ENCODE results near the gene ASB6.

The ASB6 gene

DNA sequence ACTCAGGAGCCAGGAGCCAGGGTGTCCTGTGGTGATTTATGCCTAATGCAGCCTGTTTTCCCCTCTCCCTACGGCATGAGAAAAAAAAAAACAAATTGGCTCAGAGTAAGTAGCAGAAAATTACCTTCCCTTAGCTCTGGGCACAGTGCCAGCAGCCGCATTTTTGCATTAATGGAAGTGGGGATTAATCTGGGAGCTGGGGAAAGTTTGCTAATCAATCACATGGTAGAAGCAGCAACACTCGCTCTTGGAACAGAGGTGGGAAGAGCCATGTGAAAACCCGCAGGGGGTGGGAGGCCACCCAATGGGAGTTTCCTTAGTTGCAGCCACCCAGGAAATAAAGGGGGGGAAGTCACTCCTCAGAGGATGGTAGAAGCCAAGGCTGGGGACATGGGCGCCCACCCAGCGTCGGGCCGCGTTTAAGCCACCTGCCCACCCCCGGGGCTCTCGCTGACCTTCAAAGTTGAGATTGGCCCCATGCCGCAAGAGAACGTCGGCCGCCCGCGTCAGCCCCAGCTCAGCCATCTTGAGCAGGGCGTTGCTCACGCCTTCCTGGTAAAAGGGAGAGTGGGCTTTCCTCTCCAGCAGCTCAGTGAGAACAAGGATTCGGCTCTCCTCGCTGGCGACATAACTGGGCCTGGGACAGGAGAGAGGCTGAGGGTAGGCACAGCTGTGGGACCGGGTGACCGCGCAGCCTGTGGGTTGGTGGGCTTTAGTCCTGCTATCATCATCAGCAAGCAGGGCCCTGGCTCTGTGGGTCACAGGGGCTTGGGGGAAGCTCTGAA lies 1.7 kb downstream of the ASB6 start:
- DNase-seq (no peak), ATAC-seq (ENCODE audit: insufficient read depth, low read depth) (no peak)
- Histone ChIP-seq H3K36me3 (ENCODE audit: insufficient read depth, low read length) (peaks cover 39% of the 10 kb centered on the region), H2AFZ (ENCODE audit: low read depth, low read length) (no peak overlapping the region), H3K4me1 (ENCODE audit: insufficient read depth, low read length) (peaks cover 32% of the 10 kb centered on the region), H3K27me3 (ENCODE audit: insufficient read depth, low read length, poor library complexity) (no peaks in the 10 kb centered on the region), H3K27ac (ENCODE audit: low read length) (no peak overlapping the region; the same call in 1 of the 2 replicates), H4K20me1 (ENCODE audit: insufficient read depth, low read length) (peaks cover 51% of the 10 kb centered on the region), H3K79me2 (ENCODE audit: insufficient read depth, low read length) (peaks cover 33% of the 10 kb centered on the region), H3K4me2 (ENCODE audit: insufficient read depth, low read length) (peak overlapping the region; percentile 97), H3K9me3 (ENCODE audit: insufficient read depth, low read length, severe bottlenecking) (no peaks in the 10 kb centered on the region), H3K4me3 (ENCODE audit: low read depth in 1 of 2, low read length in 2 of 2) (peak overlapping the region; percentile 98 to 99; a peak in 3 of 4 replicates), H3K9ac (ENCODE audit: low read depth, low read length) (peak overlapping the region; percentile 85)
- TF ChIP-seq, protein P1, sequence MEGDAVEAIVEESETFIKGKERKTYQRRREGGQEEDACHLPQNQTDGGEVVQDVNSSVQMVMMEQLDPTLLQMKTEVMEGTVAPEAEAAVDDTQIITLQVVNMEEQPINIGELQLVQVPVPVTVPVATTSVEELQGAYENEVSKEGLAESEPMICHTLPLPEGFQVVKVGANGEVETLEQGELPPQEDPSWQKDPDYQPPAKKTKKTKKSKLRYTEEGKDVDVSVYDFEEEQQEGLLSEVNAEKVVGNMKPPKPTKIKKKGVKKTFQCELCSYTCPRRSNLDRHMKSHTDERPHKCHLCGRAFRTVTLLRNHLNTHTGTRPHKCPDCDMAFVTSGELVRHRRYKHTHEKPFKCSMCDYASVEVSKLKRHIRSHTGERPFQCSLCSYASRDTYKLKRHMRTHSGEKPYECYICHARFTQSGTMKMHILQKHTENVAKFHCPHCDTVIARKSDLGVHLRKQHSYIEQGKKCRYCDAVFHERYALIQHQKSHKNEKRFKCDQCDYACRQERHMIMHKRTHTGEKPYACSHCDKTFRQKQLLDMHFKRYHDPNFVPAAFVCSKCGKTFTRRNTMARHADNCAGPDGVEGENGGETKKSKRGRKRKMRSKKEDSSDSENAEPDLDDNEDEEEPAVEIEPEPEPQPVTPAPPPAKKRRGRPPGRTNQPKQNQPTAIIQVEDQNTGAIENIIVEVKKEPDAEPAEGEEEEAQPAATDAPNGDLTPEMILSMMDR (IDR thresholded peaks at IDR 0.05; ENCODE audit: borderline replicate concordance, extremely low read depth, low read length, poor library complexity, severe bottlenecking): no peak
- TF ChIP-seq EZH2 (IDR thresholded peaks at IDR 0.05; ENCODE audit: borderline replicate concordance, low read depth, low read length, severe bottlenecking): no peak

DNA sequence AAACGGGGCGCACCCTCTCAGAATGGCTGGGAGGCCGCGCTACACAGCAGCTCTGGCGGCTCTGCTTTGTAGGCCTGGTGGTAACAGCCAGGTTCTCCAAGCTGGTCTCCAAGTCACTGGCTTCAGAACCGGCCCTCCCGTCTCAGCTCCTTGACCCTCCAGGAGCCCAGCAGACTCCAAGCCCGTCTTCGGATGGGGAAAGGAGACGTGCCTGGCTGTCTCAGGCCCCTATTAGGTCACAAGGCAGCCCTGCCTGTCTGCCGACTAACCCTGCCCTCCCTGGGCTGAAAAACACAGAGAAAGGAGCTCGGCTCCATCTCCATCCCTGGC lies 2.2 kb downstream of the ASB6 start:
- peak overlapping the region; percentile 97; the same call in 1 of the 2 replicates for H3K4me2 ChIP-seq (ENCODE audit: insufficient read depth, low read length)
- no peak for DNase-seq
- H4K20me1 ChIP-seq (ENCODE audit: insufficient read depth, low read length): peaks cover 56% of the 10 kb centered on the region
- no peak overlapping the region for H3K27ac ChIP-seq (ENCODE audit: low read length)
- H3K79me2 ChIP-seq (ENCODE audit: insufficient read depth, low read length): peaks cover 34% of the 10 kb centered on the region
- no peak for TF ChIP-seq EZH2 (IDR thresholded peaks at IDR 0.05; ENCODE audit: borderline replicate concordance, low read depth, low read length, severe bottlenecking)
- TF ChIP-seq, protein P1 (IDR thresholded peaks at IDR 0.05; ENCODE audit: borderline replicate concordance, extremely low read depth, low read length, poor library complexity, severe bottlenecking): no peak
- no peak overlapping the region for H3K9ac ChIP-seq (ENCODE audit: low read depth, low read length)
- no peaks in the 10 kb centered on the region for H3K27me3 ChIP-seq (ENCODE audit: insufficient read depth, low read length, poor library complexity)
- H3K9me3 ChIP-seq (ENCODE audit: insufficient read depth, low read length, severe bottlenecking): no peaks in the 10 kb centered on the region
- no peak overlapping the region for H2AFZ ChIP-seq (ENCODE audit: low read depth, low read length)
- no peak for ATAC-seq (ENCODE audit: insufficient read depth, low read depth)
- H3K36me3 ChIP-seq (ENCODE audit: insufficient read depth, low read length): peaks cover 45% of the 10 kb centered on the region
- peaks cover 32% of the 10 kb centered on the region for H3K4me1 ChIP-seq (ENCODE audit: insufficient read depth, low read length)
- peak overlapping the region in 1 of 2 experiments; percentile 99; a peak in 1 of 4 replicates for H3K4me3 ChIP-seq (ENCODE audit: low read depth in 1 of 2, low read length in 2 of 2)

DNA sequence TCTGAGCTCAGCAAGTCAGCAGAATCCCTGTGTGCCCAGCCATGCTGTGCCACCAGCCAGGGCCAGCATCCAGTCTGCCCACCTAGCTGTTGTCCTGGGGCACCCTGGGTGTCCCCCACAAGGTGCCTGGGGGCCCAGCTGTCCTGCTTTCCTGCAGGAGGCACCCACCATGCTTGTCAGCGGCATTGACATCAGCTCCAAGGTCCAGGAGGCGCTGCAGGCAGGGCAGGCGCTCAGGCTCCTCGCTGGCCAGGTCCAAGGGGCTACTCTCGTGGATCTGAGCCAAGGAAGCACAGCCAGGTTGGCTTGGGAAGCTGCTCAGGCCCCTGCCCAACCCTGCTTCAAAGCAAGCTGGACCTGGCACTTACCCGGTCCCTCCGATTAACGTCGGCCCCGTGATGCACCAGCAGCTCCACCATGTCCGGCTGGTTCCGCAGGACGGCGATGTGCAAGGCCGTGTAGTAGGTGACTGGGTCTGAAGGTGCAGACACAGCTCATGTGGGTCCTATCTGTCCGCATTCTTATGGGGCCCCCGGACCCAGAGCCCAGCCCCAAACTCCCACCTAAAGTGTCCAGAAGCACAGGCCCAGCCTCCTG lies 2.8 kb downstream of the ASB6 start:
- no peaks in the 10 kb centered on the region for H3K27me3 ChIP-seq (ENCODE audit: insufficient read depth, low read length, poor library complexity)
- peaks cover 38% of the 10 kb centered on the region for H3K79me2 ChIP-seq (ENCODE audit: insufficient read depth, low read length)
- no peak overlapping the region for H2AFZ ChIP-seq (ENCODE audit: low read depth, low read length)
- no peak overlapping the region for H3K4me3 ChIP-seq (ENCODE audit: low read depth in 1 of 2, low read length in 2 of 2)
- peak overlapping the region; percentile 97; the same call in 1 of the 2 replicates for H3K4me2 ChIP-seq (ENCODE audit: insufficient read depth, low read length)
- H3K9ac ChIP-seq (ENCODE audit: low read depth, low read length): no peak overlapping the region
- no peak for TF ChIP-seq EZH2 (IDR thresholded peaks at IDR 0.05; ENCODE audit: borderline replicate concordance, low read depth, low read length, severe bottlenecking)
- TF ChIP-seq, protein P1 (IDR thresholded peaks at IDR 0.05; ENCODE audit: borderline replicate concordance, extremely low read depth, low read length, poor library complexity, severe bottlenecking): no peak
- peaks cover 60% of the 10 kb centered on the region for H4K20me1 ChIP-seq (ENCODE audit: insufficient read depth, low read length)
- peaks cover 32% of the 10 kb centered on the region for H3K4me1 ChIP-seq (ENCODE audit: insufficient read depth, low read length)
- H3K27ac ChIP-seq (ENCODE audit: low read length): no peak overlapping the region
- ATAC-seq (ENCODE audit: insufficient read depth, low read depth): no peak
- peaks cover 49% of the 10 kb centered on the region for H3K36me3 ChIP-seq (ENCODE audit: insufficient read depth, low read length)
- no peak for DNase-seq
- no peaks in the 10 kb centered on the region for H3K9me3 ChIP-seq (ENCODE audit: insufficient read depth, low read length, severe bottlenecking)

Data from DND-41 (cell line).